WTC11 (cell line): Measurements from ENCODE around the gene EZR. TPM values are rescaled to one million over a fixed set of nuclear protein-coding genes. Genes with fewer than 3 reads are reported as not detected.
"Not testable (repeated sequence)": the region's sequence is repeated elsewhere in the genome, so short reads cannot be mapped to it uniquely, and the experiment has no call there.

Experiments
- ATAC-seq: fragments of 200-7000 bp; cut with Tn5 transposase; 2 replicates; pipeline ENCODE4 v1.10.0; 2021; ENCODE audit warnings: mild to moderate bottlenecking, moderate library complexity
- CTCF ChIA-PET: fragments of 300-600 bp; sonication (Branson Sonifier 250); formaldehyde crosslinking; loops from one replicate; lab custom pipeline; 2021; ENCODE audit warnings: antibody characterized with exemption; lab: Charles Lee
- POLR2A ChIA-PET: fragments of 350-600 bp; sonication (Branson Sonifier 250); formaldehyde crosslinking; loops from one replicate; lab custom pipeline; 2021; ENCODE audit warnings: antibody characterized with exemption; lab: Charles Lee
- DNase-seq: peaks from one replicate; pipeline ENCODE4 v3.0.0; 2021; ENCODE audit warnings: low spot score
- H3K27ac Mint-ChIP-seq: 2 replicates; pipeline ENCODE4 v1.8.0; 2021; ENCODE audit warnings: mixed read lengths
- H3K27me3 Mint-ChIP-seq: 2 replicates; pipeline ENCODE4 v1.8.0; 2021; ENCODE audit warnings: low read depth, mild to moderate bottlenecking, moderate library complexity, mixed read lengths
- H3K36me3 Mint-ChIP-seq: 2 replicates; pipeline ENCODE4 v1.8.0; 2021; ENCODE audit warnings: mixed read lengths
- H3K4me1 Mint-ChIP-seq: 2 replicates; pipeline ENCODE4 v1.8.0; 2022; ENCODE audit warnings: mixed read lengths
- H3K4me3 Mint-ChIP-seq: 2 replicates; pipeline ENCODE4 v1.8.0; 2021; ENCODE audit warnings: mild to moderate bottlenecking, moderate library complexity, mixed read lengths
- H3K9me3 Mint-ChIP-seq: 2 replicates; pipeline ENCODE4 v1.8.0; 2021; ENCODE audit warnings: mixed read lengths
- AR ChIP-seq: fragments of 250-450 bp; sonication (Bioruptor Pico); IDR thresholded peaks from 2 replicates; pipeline ENCODE4 v1.9.0; 2021; ENCODE audit warnings: mild to moderate bottlenecking
- ATF6 ChIP-seq: sonication (generic); formaldehyde crosslinking; IDR thresholded peaks from 2 replicates; pipeline ENCODE4 v1.8.1; 2023; ENCODE audit warnings: mild to moderate bottlenecking, missing genetic modification reagents
- HMGA2 ChIP-seq: fragments of 250-450 bp; sonication (Bioruptor Pico); IDR thresholded peaks from 2 replicates; pipeline ENCODE4 v1.4.0; 2021; ENCODE audit warnings: mild to moderate bottlenecking, moderate library complexity
- RELA ChIP-seq: sonication (generic); formaldehyde crosslinking; IDR thresholded peaks from 2 replicates; pipeline ENCODE4 v1.8.1; 2022; ENCODE audit warnings: missing genetic modification reagents, mild to moderate bottlenecking, borderline replicate concordance
- SP1 ChIP-seq: sonication (generic); formaldehyde crosslinking; conservative IDR thresholded peaks from 2 replicates; pipeline ENCODE4 v1.8.1; 2022; ENCODE audit warnings: missing genetic modification reagents
- TP53 ChIP-seq: sonication (generic); formaldehyde crosslinking; IDR thresholded peaks from 2 replicates; pipeline ENCODE4 v1.8.1; 2023; ENCODE audit warnings: mild to moderate bottlenecking, missing genetic modification reagents
- ZBTB43 ChIP-seq: sonication (generic); formaldehyde crosslinking; IDR thresholded peaks from 2 replicates; pipeline ENCODE4 v1.8.1; 2023; ENCODE audit warnings: mild to moderate bottlenecking, missing genetic modification reagents
- ZNF416 ChIP-seq: fragments of 250-450 bp; sonication (Bioruptor Pico); IDR thresholded peaks from 2 replicates; pipeline ENCODE4 v1.9.0; 2021; ENCODE audit warnings: mild to moderate bottlenecking, inconsistent platforms
- ZNF423 ChIP-seq: fragments of 250-450 bp; sonication (Bioruptor Pico); IDR thresholded peaks from 2 replicates; pipeline ENCODE4 v2.1.2; 2022; ENCODE audit warnings: mild to moderate bottlenecking, moderate library complexity
- ZNF425 ChIP-seq: fragments of 250-450 bp; sonication (Bioruptor Pico); conservative IDR thresholded peaks from 2 replicates; pipeline ENCODE4 v1.9.0; 2021; ENCODE audit warnings: mild to moderate bottlenecking
- total RNA-seq: library from RNA; stranded (reverse); gene quantifications from 3 replicates; pipeline ENCODE4 v1.2.3, GENCODE V29; 2021

Gene EZR
- total RNA-seq, 1 experiment from 2014 or later = 215 TPM

GRCh38 chr6:158840465-158840864, 21.3 kb upstream of the EZR start (continued):
- no peak for TF ChIP-seq ZNF416
- TF ChIP-seq ZNF425 = no peak
- no peak for TF ChIP-seq SP1

GRCh38 chr6:158839796-158840195, 20.6 kb upstream of the EZR start:
- Mint-ChIP-seq H3K4me3 (no peak overlapping the region), H3K4me1 (peaks cover 18% of the 10 kb centered on the region), H3K9me3 (peaks cover 15% of the 10 kb centered on the region), H3K27me3 (no peaks in the 10 kb centered on the region; the same call in 1 of the 2 replicates), H3K36me3 (peaks cover 5% of the 10 kb centered on the region; the same call in 1 of the 2 replicates), H3K27ac (no peak overlapping the region)
- TF ChIP-seq AR (CRISPR knock-in tag) (no peak), ATF6 (no peak), ZNF423 (no peak), TP53 (CRISPR knock-in tag) (no peak), ZBTB43 (no peak)
- ATAC-seq = no peak
- no peak for DNase-seq
- POLR2A ChIA-PET = no interaction called here
- CTCF ChIA-PET = no interaction called here

- H3K27me3 Mint-ChIP-seq, H3K36me3 Mint-ChIP-seq, H3K27ac Mint-ChIP-seq, ATAC-seq, DNase-seq, POLR2A ChIA-PET, H3K4me3 Mint-ChIP-seq: not testable (repeated sequence)
- CTCF ChIA-PET = interaction anchor here (0.6 kb wide), 1 partner anchor 15 kb away, joined by 3 read pairs; no protein-coding TSS in a partner anchor
- peaks cover 20% of the 10 kb centered on the region for H3K4me1 Mint-ChIP-seq
- TF ChIP-seq HMGA2 (CRISPR knock-in tag) = 0 out of 2 replicates have a peak, but pooled peaks have one; percentile 42
- peaks cover 15% of the 10 kb centered on the region for H3K9me3 Mint-ChIP-seq
Observed at GRCh38 chr6:158838790-158839189, 19.6 kb upstream of the EZR start.

- ChIA-PET CTCF (interaction anchor here (0.6 kb wide), 1 partner anchor 16 kb away, joined by 3 read pairs; no protein-coding TSS in a partner anchor), POLR2A (no interaction called here)
- H3K27me3 Mint-ChIP-seq = no peaks in the 10 kb centered on the region; the same call in 1 of the 2 replicates
- DNase-seq (no peak), ATAC-seq (no peak)
- H3K36me3 Mint-ChIP-seq = peaks cover 5% of the 10 kb centered on the region; the same call in 1 of the 2 replicates
- no peak overlapping the region for H3K27ac Mint-ChIP-seq
- H3K9me3 Mint-ChIP-seq = peaks cover 14% of the 10 kb centered on the region
- peaks cover 20% of the 10 kb centered on the region for H3K4me1 Mint-ChIP-seq
- peak; percentile 97 for TF ChIP-seq HMGA2 (CRISPR knock-in tag)
- no peak for TF ChIP-seq RELA (CRISPR knock-in tag)
- no peak overlapping the region for H3K4me3 Mint-ChIP-seq
Observed at GRCh38 chr6:158837684-158838625, 18.8 kb upstream of the EZR start.
